Activated T-cell treated with anti-CD3 and anti-CD28 coated beads, Interleukin-2, amount 50 U/mL, for 24 hours (primary cell): ENCODE results near the gene KLHL9.

ENCODE experiments used
- DNase-seq: peaks from one replicate; pipeline ENCODE4 v3.0.0-alpha.2; 2020
- H3K27ac Mint-ChIP-seq: 2 replicates; pipeline ENCODE4 v1.8.0; 2020; ENCODE audit warnings: mild to moderate bottlenecking, mixed read lengths
- H3K27me3 Mint-ChIP-seq: 2 replicates; pipeline ENCODE4 v1.8.0; 2020; ENCODE audit warnings: mixed read lengths
- H3K36me3 Mint-ChIP-seq: 2 replicates; pipeline ENCODE4 v1.8.0; 2020; ENCODE audit warnings: low read depth, mixed read lengths
- H3K4me1 Mint-ChIP-seq: 2 replicates; pipeline ENCODE4 v1.8.0; 2020; ENCODE audit warnings: low read depth, mixed read lengths
- H3K4me3 Mint-ChIP-seq: 2 replicates; pipeline ENCODE4 v1.8.0; 2020; ENCODE audit warnings: mild to moderate bottlenecking, moderate library complexity, mixed read lengths
- H3K9me3 Mint-ChIP-seq: 2 replicates; pipeline ENCODE4 v1.8.0; 2020; ENCODE audit warnings: mixed read lengths

The KLHL9 gene

DNA sequence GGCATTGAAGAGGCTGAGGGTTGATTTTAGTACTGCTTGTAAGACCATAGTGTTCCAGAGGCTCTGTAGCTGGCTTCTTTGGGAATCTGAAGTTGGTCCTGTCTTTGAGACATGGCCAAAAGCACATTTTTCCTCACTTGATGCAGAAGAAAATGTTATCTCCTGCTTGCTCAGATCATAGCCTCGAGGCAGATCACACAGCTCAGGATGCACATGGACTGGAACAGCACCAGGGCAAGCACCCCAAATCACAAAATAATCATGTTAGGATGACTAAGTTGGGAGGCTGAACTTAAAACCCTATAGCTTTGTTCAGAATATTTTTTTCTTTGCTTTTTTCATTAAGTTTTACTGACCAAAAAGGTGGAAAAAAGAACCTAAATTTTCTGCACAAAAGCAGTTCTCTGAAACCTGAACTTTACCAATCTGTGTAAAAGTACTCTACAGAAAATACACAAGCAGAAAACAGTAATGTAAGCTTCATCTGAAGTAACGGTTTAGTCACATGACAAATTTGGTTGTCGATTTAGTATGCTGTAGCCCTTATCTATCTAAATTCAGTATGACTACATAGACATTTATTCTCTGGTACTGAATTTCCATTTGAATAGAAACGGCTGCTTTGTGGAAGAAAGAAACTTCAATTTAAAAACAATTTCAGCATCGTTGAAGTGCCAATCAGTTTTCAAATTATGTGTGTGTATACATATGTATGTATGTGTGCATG is 3.4 kb downstream of the KLHL9 start:
- Mint-ChIP-seq H3K4me1 (peaks cover 76% of the 10 kb centered on the region), H3K9me3 (no peaks in the 10 kb centered on the region), H3K27ac (peak overlapping the region; percentile 52), H3K4me3 (peak overlapping the region; percentile 91), H3K36me3 (peaks cover 54% of the 10 kb centered on the region), H3K27me3 (no peaks in the 10 kb centered on the region)
- DNase-seq = no peak

DNA sequence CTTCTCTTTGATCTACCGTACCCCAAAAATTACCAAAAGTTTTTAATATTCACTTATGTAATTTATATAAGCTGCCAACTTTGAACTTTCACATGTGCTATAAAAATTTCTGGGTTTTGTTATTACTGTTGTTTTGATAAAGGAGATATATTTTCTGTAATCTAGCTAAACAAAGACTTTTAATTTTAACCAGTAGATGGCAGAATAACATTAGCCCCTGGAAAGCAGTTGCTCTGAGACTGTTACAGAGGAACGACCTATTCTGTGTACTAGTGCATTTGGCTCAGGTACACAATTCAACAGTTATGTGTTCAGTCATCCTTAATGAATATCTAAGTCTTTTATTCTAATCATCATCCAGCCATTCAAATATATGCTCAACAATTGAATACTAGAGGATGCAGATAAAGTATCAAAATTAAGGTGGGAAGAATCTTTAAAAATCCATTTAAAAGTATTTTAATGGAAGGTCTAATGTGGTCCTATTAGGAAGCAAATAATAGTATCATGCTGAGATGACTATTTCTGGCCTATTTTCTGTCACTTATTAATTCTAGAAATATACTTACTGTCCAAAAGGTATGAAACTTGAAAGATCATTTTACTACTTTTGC is 8.6 kb downstream of the KLHL9 start:
- no peaks in the 10 kb centered on the region for H3K9me3 Mint-ChIP-seq
- H3K27ac Mint-ChIP-seq = no peak overlapping the region
- no peaks in the 10 kb centered on the region for H3K27me3 Mint-ChIP-seq
- peaks cover 63% of the 10 kb centered on the region for H3K36me3 Mint-ChIP-seq
- H3K4me1 Mint-ChIP-seq = peaks cover 48% of the 10 kb centered on the region
- H3K4me3 Mint-ChIP-seq = no peak overlapping the region
- DNase-seq = no peak

DNA sequence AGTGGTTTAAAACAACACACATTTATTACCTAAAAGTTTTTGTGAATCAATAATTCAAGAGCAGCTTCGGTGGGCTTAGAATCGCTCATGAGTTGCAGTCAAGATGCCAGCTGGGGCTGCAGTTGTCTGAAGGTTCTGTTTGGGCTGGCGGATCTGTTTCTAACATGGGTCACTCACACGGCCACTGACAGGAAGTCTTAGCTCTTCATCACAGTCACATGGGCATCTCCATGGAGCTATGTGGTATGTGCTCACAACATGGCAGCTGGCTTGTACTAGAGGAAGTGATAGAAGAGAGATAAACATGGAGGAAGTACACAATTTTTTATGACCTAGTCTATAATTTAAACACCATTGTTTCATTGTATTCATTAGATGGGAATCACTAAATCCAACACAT is 11.2 kb downstream of the KLHL9 start:
- H3K9me3 Mint-ChIP-seq = no peaks in the 10 kb centered on the region
- DNase-seq = no peak
- H3K27me3 Mint-ChIP-seq = no peaks in the 10 kb centered on the region
- H3K4me1 Mint-ChIP-seq = peaks cover 31% of the 10 kb centered on the region
- H3K4me3 Mint-ChIP-seq = no peak overlapping the region
- peaks cover 53% of the 10 kb centered on the region for H3K36me3 Mint-ChIP-seq
- peak overlapping the region; percentile 1 for H3K27ac Mint-ChIP-seq

DNA sequence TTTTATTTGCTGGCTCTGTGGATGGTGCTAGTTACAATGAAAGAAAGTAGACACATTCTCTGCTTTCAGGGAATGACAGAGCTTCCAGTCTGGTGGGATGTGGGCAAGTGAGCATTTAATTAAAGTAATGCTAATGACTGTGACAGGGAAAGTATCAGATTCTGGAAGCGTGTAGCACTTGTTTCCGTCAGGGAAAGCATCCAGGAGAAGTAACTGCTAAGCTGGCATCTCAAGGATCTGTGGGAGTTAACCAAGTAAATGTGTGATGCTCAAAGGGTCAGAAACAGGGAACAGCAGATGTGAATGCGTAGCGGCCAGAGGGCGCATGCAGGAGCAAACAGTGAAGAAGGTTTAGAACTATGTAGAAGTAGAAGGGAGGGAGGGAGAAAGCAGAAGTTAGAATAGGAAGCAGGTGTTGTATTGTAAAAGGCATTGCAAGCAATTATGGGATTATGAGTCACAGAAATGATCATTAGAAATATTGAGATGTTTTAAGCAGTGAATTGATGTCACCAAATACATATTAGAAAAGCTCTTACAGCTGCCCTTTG is 12.2 kb downstream of the KLHL9 start:
- no peaks in the 10 kb centered on the region for H3K27me3 Mint-ChIP-seq
- H3K9me3 Mint-ChIP-seq = no peaks in the 10 kb centered on the region
- DNase-seq = no peak
- H3K4me1 Mint-ChIP-seq = peaks cover 28% of the 10 kb centered on the region
- H3K4me3 Mint-ChIP-seq = no peak overlapping the region
- peaks cover 53% of the 10 kb centered on the region for H3K36me3 Mint-ChIP-seq
- no peak overlapping the region for H3K27ac Mint-ChIP-seq

DNA sequence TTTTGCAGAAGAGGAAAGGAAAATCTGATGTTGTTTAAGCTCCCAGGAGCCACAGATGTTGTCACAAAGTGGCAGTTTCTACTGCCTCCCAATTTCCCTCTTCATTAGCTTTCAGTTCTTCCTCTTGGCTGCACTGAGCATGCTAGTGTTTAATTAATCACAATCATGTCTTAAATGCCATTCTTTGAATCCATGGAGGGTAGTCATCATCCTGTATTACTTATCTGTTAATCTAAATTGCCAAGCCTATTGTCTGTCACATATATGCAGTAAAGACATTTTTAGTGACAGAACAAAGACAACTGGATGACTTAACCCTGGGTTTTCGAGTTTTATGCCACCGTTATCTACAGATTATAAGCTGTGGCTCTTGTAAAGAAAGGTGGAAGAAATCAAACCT is 14.7 kb downstream of the KLHL9 start:
- Mint-ChIP-seq H3K9me3 (no peaks in the 10 kb centered on the region), H3K4me3 (no peak overlapping the region), H3K27ac (no peak overlapping the region), H3K4me1 (peaks cover 12% of the 10 kb centered on the region), H3K27me3 (no peaks in the 10 kb centered on the region), H3K36me3 (peaks cover 47% of the 10 kb centered on the region)
- DNase-seq = no peak

DNA sequence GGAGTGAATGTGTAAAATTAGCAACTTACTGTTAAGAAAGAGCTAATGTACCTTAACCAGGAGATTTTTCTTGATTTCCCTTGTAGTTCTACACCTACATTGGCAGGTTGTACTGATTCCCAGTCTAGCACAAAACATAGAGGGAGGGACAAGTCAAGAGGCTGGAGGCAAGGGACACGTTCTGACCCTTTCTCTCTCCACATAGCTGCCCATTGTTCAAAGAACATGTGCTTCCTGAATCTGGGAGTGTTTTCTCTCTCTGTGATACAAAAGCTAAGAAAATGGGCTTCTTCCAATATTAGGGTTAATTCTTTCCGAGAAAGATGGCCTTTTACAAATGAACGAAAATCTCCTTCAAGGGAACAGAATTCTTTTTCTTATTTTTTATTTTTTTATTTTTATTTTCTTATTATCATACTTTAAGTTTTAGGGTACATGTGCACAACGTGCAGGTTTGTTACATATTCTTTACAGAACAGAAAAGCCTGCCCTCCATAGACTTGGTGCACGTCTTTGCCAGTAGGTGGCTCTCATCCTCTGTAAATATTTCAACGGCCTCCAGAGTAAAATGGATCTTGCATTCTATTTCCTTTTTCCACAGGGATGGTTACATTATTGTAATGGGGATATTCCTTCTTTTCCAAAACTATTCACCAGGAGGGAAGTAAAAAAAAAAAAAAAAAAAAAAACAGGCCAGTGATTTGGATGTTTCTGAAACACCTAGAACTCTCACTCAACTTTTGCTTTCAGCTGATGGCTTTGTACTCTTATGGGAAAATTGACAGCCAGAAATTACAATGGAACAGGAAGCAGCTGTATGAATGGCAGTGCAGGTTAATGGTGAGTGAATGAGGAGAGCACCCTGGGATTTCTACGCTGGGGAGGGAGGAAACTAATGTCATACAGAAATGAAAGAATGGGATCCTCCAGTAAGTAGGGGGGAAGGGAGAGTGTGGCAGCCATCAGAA is 17.0 kb downstream of the KLHL9 start:
- no peak overlapping the region for H3K4me3 Mint-ChIP-seq
- no peaks in the 10 kb centered on the region for H3K27me3 Mint-ChIP-seq
- DNase-seq = no peak
- peaks cover 26% of the 10 kb centered on the region for H3K36me3 Mint-ChIP-seq
- H3K27ac Mint-ChIP-seq = no peak overlapping the region
- no peaks in the 10 kb centered on the region for H3K9me3 Mint-ChIP-seq
- H3K4me1 Mint-ChIP-seq = peaks cover 7% of the 10 kb centered on the region

DNA sequence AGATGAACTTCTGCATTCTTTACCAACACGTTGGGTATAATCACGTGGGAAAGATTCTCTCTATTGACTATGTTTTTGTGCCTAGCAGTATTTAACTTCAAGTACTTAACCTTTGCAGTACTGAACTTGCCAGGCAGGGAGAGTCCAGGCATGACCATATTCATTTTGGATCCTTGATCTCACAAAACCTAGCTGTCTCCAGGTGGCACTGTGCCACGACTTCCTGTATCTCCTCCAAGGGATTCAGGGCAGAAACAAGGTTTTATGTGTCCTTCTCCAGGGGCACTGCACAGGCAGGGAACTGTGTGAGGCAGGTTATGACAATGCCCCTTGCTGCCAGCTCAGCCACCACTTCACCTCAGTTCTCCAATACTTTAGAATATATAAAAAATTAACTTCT is 18.3 kb downstream of the KLHL9 start:
- no peak overlapping the region for H3K27ac Mint-ChIP-seq
- peaks cover 7% of the 10 kb centered on the region for H3K4me1 Mint-ChIP-seq
- peaks cover 13% of the 10 kb centered on the region for H3K36me3 Mint-ChIP-seq
- no peak for DNase-seq
- no peaks in the 10 kb centered on the region for H3K27me3 Mint-ChIP-seq
- H3K9me3 Mint-ChIP-seq = no peaks in the 10 kb centered on the region
- H3K4me3 Mint-ChIP-seq = no peak overlapping the region

DNA sequence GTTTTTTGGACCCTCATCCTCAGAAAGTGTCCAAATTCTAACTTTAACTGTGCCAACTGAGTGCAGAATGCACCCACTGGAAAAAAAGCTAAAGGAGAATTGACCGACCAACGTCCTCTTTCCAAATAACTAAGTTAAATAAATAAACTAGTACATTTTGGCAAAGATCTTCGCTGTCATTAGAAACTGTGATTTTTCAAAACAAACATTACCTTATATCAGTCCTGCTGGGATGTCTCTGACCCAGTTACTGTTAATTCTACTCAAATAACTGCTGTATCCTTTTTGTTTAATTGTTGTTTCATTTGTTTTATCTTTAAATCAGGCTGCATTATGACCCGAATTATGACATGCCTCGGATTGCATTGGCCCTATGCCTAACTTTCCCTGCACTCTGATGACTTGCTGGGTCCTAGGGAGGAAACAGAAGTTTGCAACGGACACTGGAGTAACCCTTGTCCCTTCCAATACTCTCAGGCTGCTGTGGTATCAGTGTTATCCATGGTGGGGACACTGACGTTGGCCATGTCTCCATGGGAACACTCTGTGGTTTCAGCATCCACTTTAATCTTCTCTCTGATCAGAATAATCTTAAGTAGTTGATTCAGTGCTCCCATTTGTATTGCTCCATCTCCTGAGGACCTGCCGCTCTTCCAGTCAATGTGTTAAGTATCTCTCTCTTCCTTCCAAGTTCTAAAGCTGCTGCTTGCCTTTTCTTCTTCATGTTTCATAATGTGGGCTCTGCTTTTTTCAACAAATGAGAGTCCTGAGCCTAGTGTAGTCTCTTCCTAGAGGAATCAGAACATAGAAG is 19.0 kb downstream of the KLHL9 start:
- Mint-ChIP-seq H3K27me3 (no peaks in the 10 kb centered on the region), H3K36me3 (peaks cover 7% of the 10 kb centered on the region), H3K9me3 (no peaks in the 10 kb centered on the region), H3K4me3 (no peak overlapping the region), H3K4me1 (peaks cover 7% of the 10 kb centered on the region), H3K27ac (no peak overlapping the region)
- DNase-seq = no peak

DNA sequence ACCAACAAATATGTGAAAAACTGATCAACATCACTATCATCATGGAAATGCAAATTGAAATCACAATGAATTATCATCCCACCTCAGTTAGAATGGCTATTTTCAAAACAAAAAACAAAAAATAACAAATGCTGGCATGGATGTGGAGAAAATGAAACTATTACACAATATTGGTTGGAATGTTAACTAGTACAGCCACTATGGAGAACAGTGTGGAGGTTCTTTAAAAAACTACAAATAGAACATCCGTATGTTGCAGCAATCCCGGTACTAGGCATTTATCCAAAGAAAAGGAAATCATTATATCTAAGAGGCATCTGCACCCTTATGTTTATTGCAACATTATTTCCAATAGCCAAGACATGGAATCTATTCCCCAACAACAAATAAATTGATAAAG is 21.1 kb downstream of the KLHL9 start:
- Mint-ChIP-seq H3K9me3 (no peaks in the 10 kb centered on the region), H3K27ac (no peak overlapping the region), H3K36me3 (no peaks in the 10 kb centered on the region), H3K4me3 (no peak overlapping the region), H3K27me3 (peaks cover 4% of the 10 kb centered on the region), H3K4me1 (peaks cover 3% of the 10 kb centered on the region)
- DNase-seq = no peak

DNA sequence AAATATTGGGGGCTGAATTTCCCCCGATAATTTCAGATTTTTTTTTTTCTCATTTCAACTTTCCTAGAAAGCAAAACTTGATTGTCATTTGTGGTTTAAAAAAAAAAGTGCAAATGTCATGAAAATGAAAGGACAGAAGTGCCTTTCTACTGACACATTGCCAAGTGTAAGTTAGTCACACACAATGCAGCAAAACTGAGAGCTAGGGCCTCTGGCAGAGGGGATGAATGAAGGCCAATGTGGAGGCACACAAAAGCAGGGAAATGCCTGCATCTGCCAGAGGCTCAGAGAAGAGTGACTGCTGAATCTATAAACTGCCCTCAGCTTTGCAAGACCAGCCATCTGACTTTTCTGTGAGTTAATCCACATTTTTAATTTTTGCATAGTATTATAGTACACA is 23.3 kb downstream of the KLHL9 start:
- peaks cover 11% of the 10 kb centered on the region for H3K27me3 Mint-ChIP-seq
- DNase-seq = no peak

DNA sequence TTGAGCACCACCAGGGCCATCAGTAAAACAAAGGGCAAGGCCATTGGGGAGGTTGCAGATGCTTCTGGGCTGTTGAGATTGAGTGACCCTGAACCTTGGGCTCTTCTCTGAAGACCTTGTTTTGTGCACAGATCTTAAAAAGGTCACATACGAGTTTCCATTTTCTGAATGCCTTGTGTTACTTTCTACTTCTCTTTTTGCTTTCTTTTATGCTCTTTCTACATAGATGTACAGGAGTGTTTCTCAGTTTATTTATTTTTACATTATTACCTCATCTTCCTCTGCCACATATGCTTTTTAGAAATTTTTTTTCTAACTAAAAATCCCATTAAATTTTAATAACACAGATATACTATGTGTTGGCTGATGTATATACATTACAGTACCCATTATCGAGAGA is 30.0 kb downstream of the KLHL9 start, which contains the start of gene IFNA5:
TSS of gene IFNA5 (minus strand) at position 101 of the 400 bp plus-strand sequence. CDS start at position 44, 57 bp downstream.
- Mint-ChIP-seq H3K36me3 (no peaks in the 10 kb centered on the region), H3K27me3 (peaks cover 48% of the 10 kb centered on the region), H3K27ac (no peak within 1 kb of the TSS), H3K4me1 (no peaks in the 10 kb centered on the region), H3K4me3 (no peak within 1 kb of the TSS), H3K9me3 (no peaks in the 10 kb centered on the region)
- no peak for DNase-seq

More for the DNA sequence above, 23.3 kb downstream of the KLHL9 start:
- H3K27ac Mint-ChIP-seq = no peak overlapping the region
- H3K9me3 Mint-ChIP-seq = no peaks in the 10 kb centered on the region
- no peak overlapping the region for H3K4me3 Mint-ChIP-seq
- H3K4me1 Mint-ChIP-seq = no peaks in the 10 kb centered on the region
- no peaks in the 10 kb centered on the region for H3K36me3 Mint-ChIP-seq

DNA sequence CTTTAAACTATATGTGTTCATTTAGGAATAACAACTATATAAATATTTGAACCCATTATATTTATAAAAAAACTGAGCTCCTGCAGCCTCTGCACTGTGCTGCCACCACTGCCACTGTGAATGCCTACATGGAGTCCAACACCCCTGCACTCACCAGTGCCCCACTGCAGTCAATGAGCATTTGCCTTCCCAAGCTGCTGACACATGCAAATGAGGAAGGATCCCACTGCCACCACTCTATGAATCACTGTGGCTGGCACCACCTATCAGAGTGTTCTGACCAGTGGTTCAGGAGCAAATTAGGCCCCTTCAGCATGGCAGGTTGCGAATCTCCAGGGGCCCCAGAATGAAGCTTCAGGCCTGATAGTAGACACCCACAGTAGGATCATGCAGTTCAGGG is 39.2 kb downstream of the KLHL9 start:
- peaks cover 11% of the 10 kb centered on the region for H3K4me1 Mint-ChIP-seq

DNA sequence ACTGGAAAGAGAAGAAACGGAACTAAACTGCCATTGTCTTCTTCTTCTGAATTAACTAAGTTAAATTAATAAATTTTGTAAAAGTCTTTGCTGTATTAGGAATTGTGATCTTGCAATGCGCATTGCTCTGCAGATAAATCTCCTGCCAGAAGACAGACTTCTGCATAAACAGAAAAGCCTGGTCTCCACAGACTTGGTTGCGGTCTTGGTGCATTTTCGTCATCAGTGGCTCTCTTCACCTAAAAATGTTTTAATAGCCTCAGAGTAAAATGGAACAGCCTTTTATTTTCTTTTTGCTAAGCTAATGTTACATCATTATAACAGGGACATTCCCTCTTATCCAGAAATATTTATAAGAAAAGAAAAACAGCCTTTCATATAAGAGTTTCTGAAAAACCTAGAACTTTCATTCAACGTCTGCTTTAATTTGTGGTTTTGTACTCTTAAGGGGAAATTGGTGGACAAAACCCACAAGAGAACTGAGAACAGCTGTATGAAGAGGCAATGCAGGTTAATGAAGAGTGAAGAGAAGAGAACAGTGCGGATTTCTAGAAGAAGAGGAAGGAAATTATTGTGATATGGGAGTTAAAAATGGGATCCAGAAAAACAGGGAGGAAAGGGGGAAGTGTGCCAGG is 40.2 kb downstream of the KLHL9 start:
- no peaks in the 10 kb centered on the region for H3K9me3 Mint-ChIP-seq
- no peak overlapping the region for H3K4me3 Mint-ChIP-seq
- no peaks in the 10 kb centered on the region for H3K36me3 Mint-ChIP-seq
- H3K4me1 Mint-ChIP-seq = peaks cover 11% of the 10 kb centered on the region
- peaks cover 35% of the 10 kb centered on the region for H3K27me3 Mint-ChIP-seq
- no peak for DNase-seq
- no peak overlapping the region for H3K27ac Mint-ChIP-seq

More for the DNA sequence above, 39.2 kb downstream of the KLHL9 start:
- peaks cover 42% of the 10 kb centered on the region for H3K27me3 Mint-ChIP-seq
- H3K27ac Mint-ChIP-seq = no peak overlapping the region
- no peaks in the 10 kb centered on the region for H3K9me3 Mint-ChIP-seq
- no peaks in the 10 kb centered on the region for H3K36me3 Mint-ChIP-seq
- H3K4me3 Mint-ChIP-seq = no peak overlapping the region
- DNase-seq = no peak
